ENCODE data around the gene LRRC32.

DNA sequence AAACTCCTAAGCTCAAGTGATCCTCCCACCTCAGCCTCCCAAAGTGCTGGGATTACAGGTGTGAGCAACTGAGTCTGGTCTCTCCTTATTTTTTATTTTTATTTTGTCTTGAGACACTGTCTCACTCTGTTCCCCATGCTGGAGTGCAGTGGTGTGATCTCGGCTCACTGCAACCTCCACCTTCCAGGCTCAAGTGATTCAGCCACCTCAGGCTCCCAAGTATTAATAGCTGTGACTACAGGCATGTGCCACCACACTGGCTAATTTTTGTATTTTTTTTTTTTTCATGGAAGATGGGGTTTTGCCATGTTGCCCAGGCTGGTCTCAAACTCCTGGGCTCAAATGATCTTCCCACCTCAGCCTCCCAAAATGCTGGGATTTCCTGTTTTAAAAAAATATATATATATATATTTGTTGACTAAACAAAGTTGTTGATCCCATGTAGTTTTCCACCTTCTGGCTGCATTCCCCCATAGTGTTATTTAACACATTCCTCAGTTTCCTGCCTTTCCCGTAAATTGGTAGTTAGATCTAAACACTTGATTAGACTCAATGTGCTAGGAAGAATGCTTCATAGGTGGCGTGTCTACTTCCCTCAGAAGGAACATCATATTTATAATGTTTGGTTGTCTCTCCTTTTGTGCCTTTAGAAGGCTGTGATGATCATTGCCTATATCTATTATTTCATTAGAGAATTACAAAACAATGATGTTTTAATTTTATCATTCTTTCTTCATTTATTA lies 38.8 kb downstream of the LRRC32 start:
- TF ChIP-seq, protein P1, sequence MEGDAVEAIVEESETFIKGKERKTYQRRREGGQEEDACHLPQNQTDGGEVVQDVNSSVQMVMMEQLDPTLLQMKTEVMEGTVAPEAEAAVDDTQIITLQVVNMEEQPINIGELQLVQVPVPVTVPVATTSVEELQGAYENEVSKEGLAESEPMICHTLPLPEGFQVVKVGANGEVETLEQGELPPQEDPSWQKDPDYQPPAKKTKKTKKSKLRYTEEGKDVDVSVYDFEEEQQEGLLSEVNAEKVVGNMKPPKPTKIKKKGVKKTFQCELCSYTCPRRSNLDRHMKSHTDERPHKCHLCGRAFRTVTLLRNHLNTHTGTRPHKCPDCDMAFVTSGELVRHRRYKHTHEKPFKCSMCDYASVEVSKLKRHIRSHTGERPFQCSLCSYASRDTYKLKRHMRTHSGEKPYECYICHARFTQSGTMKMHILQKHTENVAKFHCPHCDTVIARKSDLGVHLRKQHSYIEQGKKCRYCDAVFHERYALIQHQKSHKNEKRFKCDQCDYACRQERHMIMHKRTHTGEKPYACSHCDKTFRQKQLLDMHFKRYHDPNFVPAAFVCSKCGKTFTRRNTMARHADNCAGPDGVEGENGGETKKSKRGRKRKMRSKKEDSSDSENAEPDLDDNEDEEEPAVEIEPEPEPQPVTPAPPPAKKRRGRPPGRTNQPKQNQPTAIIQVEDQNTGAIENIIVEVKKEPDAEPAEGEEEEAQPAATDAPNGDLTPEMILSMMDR (conservative IDR thresholded peaks at IDR 0.05; ENCODE audit: low read depth in 2 of 2), result no peak
- TF ChIP-seq POLR2AphosphoS5 (IDR thresholded peaks at IDR 0.05; ENCODE audit: low read depth), result no peak
- TF ChIP-seq ETS1 (IDR thresholded peaks at IDR 0.05), result no peak
- no peak for TF ChIP-seq ZNF331 (CRISPR knock-in tag; IDR thresholded peaks at IDR 0.05; ENCODE audit: low read depth)
- TF ChIP-seq EZH2 (IDR thresholded peaks at IDR 0.05; ENCODE audit: low read depth, unreplicated experiment), result no peak
- no peak for TF ChIP-seq REST (IDR thresholded peaks at IDR 0.05; ENCODE audit: unreplicated experiment)
- no peak for TF ChIP-seq EZH2phosphoT487 (IDR thresholded peaks at IDR 0.05; ENCODE audit: unreplicated experiment)
- TF ChIP-seq STAT1 (IDR thresholded peaks at IDR 0.05; ENCODE audit: unreplicated experiment), result no peak
- no peak for TF ChIP-seq JUNB (IDR thresholded peaks at IDR 0.05; ENCODE audit: unreplicated experiment)
